T-helper 2 cell treated with Interferon-gamma antibody and Interleukin-4, amounts not matched to agents 5 μg/mL and 100 μg/mL, for 36 hours (primary cell): ENCODE measurements around the gene SLC25A19.

Experiments used
- DNase-seq: peaks from one replicate; pipeline ENCODE4 v3.0.0; 2021; ENCODE audit warnings: low spot score
- H3K27ac Mint-ChIP-seq: one replicate; pipeline ENCODE4 v1.8.0; 2021; ENCODE audit warnings: mild to moderate bottlenecking, mixed read lengths
- H3K27me3 Mint-ChIP-seq: one replicate; pipeline ENCODE4 v1.8.0; 2021; ENCODE audit warnings: low read depth, mixed read lengths
- H3K36me3 Mint-ChIP-seq: one replicate; pipeline ENCODE4 v1.8.0; 2021; ENCODE audit warnings: low read depth, mixed read lengths
- H3K4me1 Mint-ChIP-seq: one replicate; pipeline ENCODE4 v1.8.0; 2021; ENCODE audit warnings: low read depth, mixed read lengths
- H3K4me3 Mint-ChIP-seq: one replicate; pipeline ENCODE4 v1.8.0; 2022; ENCODE audit warnings: mild to moderate bottlenecking, moderate library complexity, mixed read lengths
- H3K9me3 Mint-ChIP-seq: one replicate; pipeline ENCODE4 v1.8.0; 2021; ENCODE audit warnings: mixed read lengths

SLC25A19 gene

GRCh38 chr17:75246404-75246803 is 42.8 kb downstream of the SLC25A19 start:
- no peak for DNase-seq
- Mint-ChIP-seq H3K36me3 (peaks cover 43% of the 10 kb centered on the region), H3K4me3 (no peak overlapping the region), H3K27ac (no peak overlapping the region), H3K4me1 (peaks cover 30% of the 10 kb centered on the region), H3K9me3 (no peaks in the 10 kb centered on the region), H3K27me3 (no peaks in the 10 kb centered on the region)

- Mint-ChIP-seq H3K4me3 (no peak overlapping the region), H3K27me3 (no peaks in the 10 kb centered on the region), H3K9me3 (no peaks in the 10 kb centered on the region), H3K36me3 (peaks cover 50% of the 10 kb centered on the region), H3K27ac (no peak overlapping the region), H3K4me1 (peaks cover 20% of the 10 kb centered on the region)
- DNase-seq, result no peak
These were observed 44.2 kb downstream of the SLC25A19 start for GRCh38 chr17:75245011-75245410.

- Mint-ChIP-seq H3K27ac (peak overlapping the region; percentile 4), H3K27me3 (no peaks in the 10 kb centered on the region), H3K4me1 (peaks cover 13% of the 10 kb centered on the region), H3K9me3 (no peaks in the 10 kb centered on the region), H3K36me3 (peaks cover 52% of the 10 kb centered on the region), H3K4me3 (no peak overlapping the region)
- no peak for DNase-seq
These were observed 44.9 kb downstream of the SLC25A19 start for GRCh38 chr17:75244133-75244866.

- Mint-ChIP-seq H3K36me3 (peaks cover 66% of the 10 kb centered on the region), H3K9me3 (no peaks in the 10 kb centered on the region), H3K4me1 (peaks cover 17% of the 10 kb centered on the region), H3K4me3 (no peak overlapping the region), H3K27ac (no peak overlapping the region), H3K27me3 (no peaks in the 10 kb centered on the region)
- DNase-seq, result no peak
These were observed 46.7 kb downstream of the SLC25A19 start for GRCh38 chr17:75242461-75243042.

- H3K27me3 Mint-ChIP-seq, result no peaks in the 10 kb centered on the region
- H3K4me1 Mint-ChIP-seq, result peaks cover 15% of the 10 kb centered on the region
- DNase-seq, result no peak
- H3K27ac Mint-ChIP-seq, result no peak overlapping the region
- no peaks in the 10 kb centered on the region for H3K9me3 Mint-ChIP-seq
- peaks cover 70% of the 10 kb centered on the region for H3K36me3 Mint-ChIP-seq
- H3K4me3 Mint-ChIP-seq, result no peak overlapping the region
These were observed 47.2 kb downstream of the SLC25A19 start for GRCh38 chr17:75241996-75242460.

- Mint-ChIP-seq H3K36me3 (peaks cover 67% of the 10 kb centered on the region), H3K27ac (no peak overlapping the region)
- no peak for DNase-seq
These were observed 47.7 kb downstream of the SLC25A19 start for GRCh38 chr17:75241502-75241901.

GRCh38 chr17:75241143-75241430 is 48.1 kb downstream of the SLC25A19 start:
- Mint-ChIP-seq H3K36me3 (peaks cover 64% of the 10 kb centered on the region), H3K27me3 (no peaks in the 10 kb centered on the region), H3K9me3 (no peaks in the 10 kb centered on the region), H3K4me1 (peaks cover 11% of the 10 kb centered on the region), H3K27ac (no peak overlapping the region), H3K4me3 (no peak overlapping the region)
- no peak for DNase-seq

More at GRCh38 chr17:75241502-75241901, 47.7 kb downstream of the SLC25A19 start:
- H3K4me3 Mint-ChIP-seq, result no peak overlapping the region
- H3K27me3 Mint-ChIP-seq, result no peaks in the 10 kb centered on the region
- no peaks in the 10 kb centered on the region for H3K9me3 Mint-ChIP-seq
- H3K4me1 Mint-ChIP-seq, result peaks cover 11% of the 10 kb centered on the region

- no peak overlapping the region for H3K27ac Mint-ChIP-seq
- H3K4me1 Mint-ChIP-seq, result peaks cover 11% of the 10 kb centered on the region
- H3K27me3 Mint-ChIP-seq, result no peaks in the 10 kb centered on the region
- peaks cover 59% of the 10 kb centered on the region for H3K36me3 Mint-ChIP-seq
- H3K4me3 Mint-ChIP-seq, result no peak overlapping the region
- peak; percentile 26 for DNase-seq
- no peaks in the 10 kb centered on the region for H3K9me3 Mint-ChIP-seq
These were observed 48.7 kb downstream of the SLC25A19 start for GRCh38 chr17:75240394-75241142.

GRCh38 chr17:75239778-75240393 is 49.3 kb downstream of the SLC25A19 start:
- Mint-ChIP-seq H3K4me1 (peaks cover 11% of the 10 kb centered on the region), H3K4me3 (no peak overlapping the region), H3K27me3 (no peaks in the 10 kb centered on the region), H3K36me3 (peaks cover 64% of the 10 kb centered on the region), H3K27ac (no peak overlapping the region), H3K9me3 (no peaks in the 10 kb centered on the region)
- no peak for DNase-seq

GRCh38 chr17:75239214-75239613 is 50.0 kb downstream of the SLC25A19 start:
- DNase-seq, result no peak
- no peak overlapping the region for H3K4me3 Mint-ChIP-seq
- H3K4me1 Mint-ChIP-seq, result peaks cover 7% of the 10 kb centered on the region
- H3K27me3 Mint-ChIP-seq, result no peaks in the 10 kb centered on the region
- peaks cover 66% of the 10 kb centered on the region for H3K36me3 Mint-ChIP-seq
- no peaks in the 10 kb centered on the region for H3K9me3 Mint-ChIP-seq
- peak overlapping the region; percentile 80 for H3K27ac Mint-ChIP-seq

- Mint-ChIP-seq H3K27ac (peak overlapping the region; percentile 80), H3K36me3 (peaks cover 63% of the 10 kb centered on the region), H3K9me3 (no peaks in the 10 kb centered on the region), H3K4me3 (no peak overlapping the region), H3K27me3 (no peaks in the 10 kb centered on the region), H3K4me1 (peaks cover 7% of the 10 kb centered on the region)
- DNase-seq, result peak; percentile 48
These were observed 50.5 kb downstream of the SLC25A19 start for GRCh38 chr17:75238684-75239191.

GRCh38 chr17:75238020-75238580 is 51.1 kb downstream of the SLC25A19 start:
- H3K4me3 Mint-ChIP-seq, result no peak overlapping the region
- no peaks in the 10 kb centered on the region for H3K9me3 Mint-ChIP-seq
- no peak for DNase-seq
- no peaks in the 10 kb centered on the region for H3K27me3 Mint-ChIP-seq
- H3K36me3 Mint-ChIP-seq, result peaks cover 58% of the 10 kb centered on the region
- no peak overlapping the region for H3K27ac Mint-ChIP-seq
- peaks cover 3% of the 10 kb centered on the region for H3K4me1 Mint-ChIP-seq

GRCh38 chr17:75237100-75238014 is 51.9 kb downstream of the SLC25A19 start:
- no peaks in the 10 kb centered on the region for H3K9me3 Mint-ChIP-seq
- peaks cover 3% of the 10 kb centered on the region for H3K4me1 Mint-ChIP-seq
- no peak for DNase-seq
- no peaks in the 10 kb centered on the region for H3K27me3 Mint-ChIP-seq
- peaks cover 62% of the 10 kb centered on the region for H3K36me3 Mint-ChIP-seq
- no peak overlapping the region for H3K4me3 Mint-ChIP-seq
- no peak overlapping the region for H3K27ac Mint-ChIP-seq
